ENCODE data around the gene SH3D19.
A peak's percentile ranks its signal among the peaks of the same experiment; 100 is the strongest.

GRCh38 chr4:151325111-151325948, at the start of gene SH3D19:
- TF ChIP-seq CTCF (IDR thresholded peaks at IDR 0.05) (peak in 2 of 6 experiments; percentile 17 to 27), POLR2A (IDR thresholded peaks at IDR 0.05) (peak; percentile 80 to 88)

Measured in Peyer's patch (tissue), 4 donors.